T-helper 2 cell (primary cell): ENCODE data around the gene PDE6A.

ENCODE experiments used
- DNase-seq, 5 experiments: peaks; one replicate each; pipeline versions ENCODE4 v3.0.0 to v3.0.0-alpha.2; 2012 to 2022

PDE6A gene

GRCh38 chr5:149833116-149833827 lies 111.3 kb downstream of the PDE6A start:
- no peak for DNase-seq

GRCh38 chr5:149832636-149833035 lies 112.0 kb downstream of the PDE6A start:
- no peak for DNase-seq

GRCh38 chr5:149831492-149831891 lies 113.1 kb downstream of the PDE6A start:
- DNase-seq = peak in 2 of 5 experiments; percentile 13 to 30

- DNase-seq = no peak
Measured at GRCh38 chr5:149830579-149830978, 114.0 kb downstream of the PDE6A start.

- peak in 1 of 5 experiments; percentile 27 for DNase-seq
Measured at GRCh38 chr5:149829954-149830353, 114.6 kb downstream of the PDE6A start.

DNA sequence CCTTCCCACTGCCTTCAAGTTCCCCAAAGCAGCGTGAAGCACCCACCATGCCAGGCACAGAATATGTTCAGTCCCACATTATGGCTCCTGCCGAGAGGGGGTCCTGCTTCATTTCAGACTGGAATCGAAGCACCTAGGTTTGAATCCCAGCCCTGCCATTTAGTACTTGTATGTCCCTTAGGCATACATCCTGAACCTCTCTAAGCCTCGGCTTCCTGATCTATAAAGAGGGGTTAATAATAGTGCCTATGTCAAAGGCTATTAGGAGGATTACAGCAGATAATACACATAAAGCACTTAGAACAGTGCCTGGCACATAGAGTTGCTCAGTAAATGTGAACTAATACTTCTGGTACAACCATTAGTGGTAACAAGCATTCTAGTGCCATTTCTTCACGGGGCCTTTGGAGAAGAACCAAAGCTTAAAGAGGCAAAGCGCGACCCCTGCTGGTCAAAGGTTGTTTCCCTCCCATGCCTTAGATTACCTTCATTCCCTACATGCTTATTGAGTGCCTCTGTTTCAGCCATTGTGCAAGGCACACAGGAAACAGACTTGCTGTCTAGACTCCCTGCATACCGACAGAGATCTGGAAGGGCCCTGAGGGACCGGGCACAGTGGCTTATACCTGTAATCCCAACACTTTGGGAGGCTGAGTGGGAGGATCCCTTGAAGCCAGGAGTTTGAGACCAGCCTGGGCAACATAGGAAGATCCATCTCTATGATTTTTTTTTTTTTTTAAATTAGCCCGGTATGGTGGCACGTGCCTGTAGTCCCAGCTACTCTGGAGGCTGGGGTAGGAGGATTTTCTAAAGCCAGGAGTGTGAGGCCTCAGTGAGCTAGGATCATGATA lies 116.2 kb downstream of the PDE6A start:
- DNase-seq = peak; percentile 26 to 79 (median 64)

DNA sequence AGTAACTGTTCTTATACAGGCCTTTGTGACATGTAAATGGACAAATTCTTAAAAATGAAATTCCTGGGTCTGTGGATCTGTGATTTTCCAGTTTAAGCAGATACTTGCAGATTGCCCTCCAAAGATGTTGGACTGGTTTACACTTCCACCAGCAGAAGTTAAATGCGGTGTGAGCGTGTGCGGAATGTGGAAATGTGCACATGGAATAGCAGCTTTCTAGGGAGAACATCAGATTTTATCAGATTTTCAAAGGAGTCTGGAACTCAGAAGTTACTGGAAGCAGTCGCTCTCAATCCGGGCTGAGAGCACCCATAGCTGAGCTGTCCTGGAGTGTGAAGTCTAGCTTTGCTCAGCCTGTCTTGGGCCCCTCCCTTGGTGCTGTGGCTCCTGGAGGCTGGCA lies 117.0 kb downstream of the PDE6A start:
- DNase-seq = no peak

DNA sequence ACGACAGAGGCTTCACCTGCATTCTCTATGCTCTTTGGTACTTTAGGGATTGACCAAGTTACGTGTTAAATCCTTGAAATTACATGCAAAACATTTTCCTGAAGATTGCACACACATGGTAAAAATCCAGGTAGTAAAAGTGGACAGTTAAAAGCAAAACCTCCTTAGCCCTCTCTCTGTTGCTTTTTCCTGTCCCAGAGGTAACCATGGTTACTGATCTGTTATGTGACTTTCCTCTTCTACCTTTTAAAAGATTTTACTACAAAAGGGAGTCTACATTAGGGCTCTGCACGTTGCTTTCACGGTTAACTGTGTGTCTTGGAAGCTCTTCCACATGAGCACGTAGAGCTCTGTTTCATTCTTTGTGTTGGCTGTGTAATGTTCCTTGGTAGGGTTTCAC lies 117.5 kb downstream of the PDE6A start:
- no peak for DNase-seq

DNA sequence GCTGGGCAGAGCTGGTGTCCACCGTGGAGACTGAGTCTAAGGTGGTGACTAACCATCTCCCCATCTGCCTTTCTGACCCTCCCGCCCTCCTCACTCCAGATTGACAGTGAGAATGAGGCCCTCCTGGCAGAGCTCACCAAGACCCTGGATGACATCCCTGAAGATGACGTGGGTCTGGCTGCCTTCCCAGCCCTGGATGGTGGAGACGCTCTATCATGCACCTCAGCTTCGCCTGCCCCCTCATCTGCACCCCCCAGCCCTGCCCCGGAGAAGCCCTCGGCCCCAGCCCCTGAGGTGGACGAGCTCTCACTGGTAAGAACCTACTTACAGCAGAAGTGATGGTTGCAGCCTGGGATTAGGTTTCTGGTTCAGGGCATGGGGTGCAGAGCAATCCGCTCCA lies 118.0 kb downstream of the PDE6A start:
- no peak for DNase-seq

GRCh38 chr5:149824846-149825245 lies 119.7 kb downstream of the PDE6A start:
- no peak for DNase-seq

GRCh38 chr5:149824120-149824519 lies 120.5 kb downstream of the PDE6A start:
- no peak for DNase-seq

GRCh38 chr5:149823375-149823774 lies 121.2 kb downstream of the PDE6A start:
- no peak for DNase-seq

DNA sequence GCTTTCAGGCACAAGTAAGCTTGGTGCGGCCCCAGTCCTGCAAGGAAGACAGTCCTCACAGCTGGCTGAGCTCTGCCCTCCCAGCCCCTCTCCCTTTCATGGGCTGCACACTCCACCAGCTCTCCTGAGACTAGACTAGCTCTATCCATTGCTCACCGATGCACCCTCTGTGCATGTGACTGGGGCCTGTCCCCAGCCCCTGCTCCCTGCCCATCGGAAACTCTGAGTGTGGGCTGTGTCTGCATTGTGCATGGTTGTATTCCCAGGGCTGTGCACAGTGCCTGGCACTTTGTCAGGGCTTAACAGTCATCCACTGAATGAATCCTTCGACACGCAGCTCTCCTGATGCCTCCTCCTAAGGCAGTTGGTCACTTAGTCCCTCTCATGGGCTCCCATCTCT lies 122.3 kb downstream of the PDE6A start:
- DNase-seq = no peak

DNA sequence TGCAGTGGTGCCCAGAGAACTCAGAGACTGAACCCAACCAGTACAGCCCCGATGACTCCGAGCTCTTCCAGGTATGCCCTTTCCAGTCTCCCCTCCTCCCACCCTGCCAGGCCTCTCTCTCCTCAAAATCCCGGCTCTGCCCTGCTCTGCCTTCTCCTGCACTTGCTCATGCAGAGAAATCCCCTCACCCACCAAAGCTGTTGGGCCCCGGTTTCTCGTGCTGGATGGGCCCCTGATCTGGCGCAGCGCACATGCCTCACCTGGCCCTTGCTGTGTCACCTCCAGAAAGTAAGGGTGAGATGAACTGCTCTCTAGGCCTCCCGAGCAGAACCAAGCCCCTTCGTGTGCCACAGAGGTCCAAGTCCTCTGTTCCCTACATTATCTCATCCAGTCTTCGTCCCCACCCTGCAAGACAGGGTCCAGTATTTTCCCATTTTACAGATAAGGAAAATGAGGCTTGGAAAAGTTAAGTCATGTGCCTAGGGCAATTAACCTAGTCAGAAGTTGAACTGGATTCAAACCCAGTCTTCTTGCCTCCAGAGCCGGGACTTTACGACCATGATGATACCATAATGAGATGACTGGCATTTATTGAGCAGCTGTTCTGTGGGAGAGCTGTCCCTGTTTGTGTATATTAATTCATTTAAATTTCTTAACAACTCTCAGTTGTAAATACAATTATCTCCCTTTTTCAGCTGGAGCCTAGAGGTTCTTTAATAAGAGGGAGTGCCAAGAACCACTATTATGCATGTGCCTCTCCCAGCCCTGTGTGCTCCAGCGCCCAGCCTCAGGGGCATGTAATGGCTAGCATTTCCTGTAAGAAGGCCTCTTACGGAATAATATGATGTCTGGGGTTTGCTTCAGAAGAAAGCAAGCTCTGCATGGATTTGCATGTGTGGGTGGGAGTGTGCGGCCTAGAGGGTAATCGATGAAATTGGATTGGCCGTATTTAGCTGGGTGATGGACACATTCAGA lies 123.8 kb downstream of the PDE6A start:
- no peak for DNase-seq

DNA sequence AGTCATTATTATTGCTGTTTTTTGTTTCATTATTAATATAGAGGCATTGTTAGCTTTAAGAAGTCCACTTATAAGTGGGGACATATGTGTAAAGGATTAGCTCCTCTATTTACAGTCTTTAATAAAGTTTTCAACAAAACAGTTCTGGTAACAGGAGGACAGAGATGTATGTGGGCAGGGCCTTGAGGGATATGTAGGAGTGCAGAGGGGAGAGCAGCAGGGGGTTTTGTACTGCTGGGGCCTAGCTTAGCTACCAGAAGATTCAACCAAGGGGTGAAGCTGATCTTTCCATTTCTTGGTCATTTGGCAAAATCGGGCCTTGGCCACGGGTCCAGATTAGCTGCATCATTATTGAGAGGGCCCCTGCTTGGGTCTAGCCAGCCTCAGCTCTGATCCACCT lies 124.6 kb downstream of the PDE6A start:
- no peak for DNase-seq

DNA sequence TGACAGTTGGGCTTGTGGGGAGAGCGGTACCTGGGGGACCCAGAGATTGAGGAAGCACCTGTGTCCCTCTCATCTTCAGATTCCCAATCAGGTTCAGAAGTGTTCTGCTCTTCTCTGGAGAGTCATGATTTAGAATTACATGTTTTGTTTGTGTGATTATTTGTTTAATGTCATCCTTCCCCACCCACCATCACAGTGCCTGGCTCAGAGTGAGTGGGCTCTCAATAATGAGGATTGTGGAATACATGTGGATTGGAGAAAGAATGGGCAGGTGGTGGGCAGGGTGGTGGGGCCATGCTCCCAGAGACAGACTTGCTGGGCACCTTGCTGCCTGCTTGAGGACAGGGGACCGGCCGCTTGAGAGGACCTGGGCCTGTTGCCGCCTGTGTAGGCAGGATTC lies 126.5 kb downstream of the PDE6A start:
- no peak for DNase-seq

GRCh38 chr5:149817539-149818060 lies 127.0 kb downstream of the PDE6A start:
- DNase-seq = no peak

DNA sequence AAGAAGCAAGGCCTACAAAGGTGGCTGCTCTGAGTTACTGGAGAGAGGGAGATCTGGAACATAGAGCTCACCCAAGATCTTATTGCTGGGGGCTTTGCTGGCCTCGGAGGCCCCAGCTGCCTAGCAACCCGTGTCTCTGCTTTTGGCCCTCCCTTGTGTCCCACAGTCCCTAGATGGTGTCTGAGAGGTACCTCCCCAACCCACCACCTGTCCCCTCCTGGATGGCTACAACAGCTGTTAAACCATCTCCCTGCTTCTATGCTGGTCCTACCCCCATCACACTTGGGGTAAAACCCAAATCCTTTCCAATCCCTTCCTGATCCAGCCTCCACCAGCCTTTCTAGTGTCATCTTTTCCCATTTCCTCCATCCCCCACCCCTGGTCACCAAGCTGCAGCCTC lies 127.9 kb downstream of the PDE6A start:
- no peak for DNase-seq

DNA sequence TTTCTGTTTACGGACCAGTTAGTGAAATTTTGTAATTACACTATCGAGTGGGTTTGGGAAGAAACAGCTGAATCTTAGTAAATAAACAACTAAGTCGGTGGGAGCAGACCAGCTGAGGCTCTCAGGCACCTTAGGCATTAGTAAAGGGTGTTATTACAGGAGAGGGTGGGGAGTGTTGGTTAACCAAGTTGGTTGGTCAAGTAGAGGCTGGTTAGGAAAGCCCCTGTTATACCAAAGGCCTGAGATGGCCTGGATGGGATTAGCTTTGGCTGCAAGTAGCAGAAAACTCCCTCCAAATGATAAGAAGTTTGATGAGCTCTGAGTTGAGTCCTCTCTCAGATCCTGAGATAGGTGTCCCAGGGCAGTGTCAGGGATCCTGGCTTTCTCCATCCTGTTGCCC lies 133.1 kb downstream of the PDE6A start:
- no peak for DNase-seq

DNA sequence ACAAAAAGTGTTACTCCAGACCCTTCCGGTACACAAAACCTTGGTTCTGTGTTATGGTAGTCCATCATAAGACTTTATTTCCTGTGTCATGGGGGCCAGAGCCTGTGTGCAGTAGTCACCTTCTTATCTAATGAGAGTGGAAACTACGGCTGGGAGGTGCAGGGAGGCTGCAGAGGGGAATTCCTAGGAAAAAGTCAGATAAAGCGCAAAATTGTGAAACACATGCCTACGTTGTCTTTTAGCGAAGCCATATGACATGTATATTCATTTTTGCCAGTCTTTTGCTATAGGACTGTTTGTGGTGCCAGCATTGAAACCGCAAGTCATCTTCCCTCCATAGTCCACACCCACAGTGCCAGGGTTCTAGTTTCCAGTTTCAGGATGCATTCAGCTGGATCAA lies 133.7 kb downstream of the PDE6A start:
- DNase-seq = no peak

GRCh38 chr5:149809931-149810691 lies 134.5 kb downstream of the PDE6A start:
- DNase-seq = no peak
